Measurements from ENCODE around the gene ZNF609. TPM values are rescaled to one million over a fixed set of nuclear protein-coding genes. Genes with fewer than 3 reads are reported as not detected.

ZNF609 gene
- total RNA-seq, 1 donor from 2014 or later: 41.2 TPM

- Mint-ChIP-seq H3K27me3 (ENCODE audit: unreplicated experiment) (no peaks in the 10 kb centered on the region), H3K4me3 (ENCODE audit: unreplicated experiment) (no peak overlapping the region), H3K9me3 (ENCODE audit: unreplicated experiment) (no peaks in the 10 kb centered on the region), H3K36me3 (ENCODE audit: low read depth, unreplicated experiment) (peaks cover 19% of the 10 kb centered on the region), H3K4me1 (ENCODE audit: unreplicated experiment) (peaks cover 5% of the 10 kb centered on the region), H3K27ac (ENCODE audit: unreplicated experiment) (no peak overlapping the region)
- TF ChIP-seq, protein P1, sequence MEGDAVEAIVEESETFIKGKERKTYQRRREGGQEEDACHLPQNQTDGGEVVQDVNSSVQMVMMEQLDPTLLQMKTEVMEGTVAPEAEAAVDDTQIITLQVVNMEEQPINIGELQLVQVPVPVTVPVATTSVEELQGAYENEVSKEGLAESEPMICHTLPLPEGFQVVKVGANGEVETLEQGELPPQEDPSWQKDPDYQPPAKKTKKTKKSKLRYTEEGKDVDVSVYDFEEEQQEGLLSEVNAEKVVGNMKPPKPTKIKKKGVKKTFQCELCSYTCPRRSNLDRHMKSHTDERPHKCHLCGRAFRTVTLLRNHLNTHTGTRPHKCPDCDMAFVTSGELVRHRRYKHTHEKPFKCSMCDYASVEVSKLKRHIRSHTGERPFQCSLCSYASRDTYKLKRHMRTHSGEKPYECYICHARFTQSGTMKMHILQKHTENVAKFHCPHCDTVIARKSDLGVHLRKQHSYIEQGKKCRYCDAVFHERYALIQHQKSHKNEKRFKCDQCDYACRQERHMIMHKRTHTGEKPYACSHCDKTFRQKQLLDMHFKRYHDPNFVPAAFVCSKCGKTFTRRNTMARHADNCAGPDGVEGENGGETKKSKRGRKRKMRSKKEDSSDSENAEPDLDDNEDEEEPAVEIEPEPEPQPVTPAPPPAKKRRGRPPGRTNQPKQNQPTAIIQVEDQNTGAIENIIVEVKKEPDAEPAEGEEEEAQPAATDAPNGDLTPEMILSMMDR (IDR thresholded peaks at IDR 0.05; ENCODE audit: unreplicated experiment): no peak
- no peak for DNase-seq (ENCODE audit: low spot score)
Observed at GRCh38 chr15:64444836-64445235, 15.5 kb upstream of the ZNF609 start.

DNA sequence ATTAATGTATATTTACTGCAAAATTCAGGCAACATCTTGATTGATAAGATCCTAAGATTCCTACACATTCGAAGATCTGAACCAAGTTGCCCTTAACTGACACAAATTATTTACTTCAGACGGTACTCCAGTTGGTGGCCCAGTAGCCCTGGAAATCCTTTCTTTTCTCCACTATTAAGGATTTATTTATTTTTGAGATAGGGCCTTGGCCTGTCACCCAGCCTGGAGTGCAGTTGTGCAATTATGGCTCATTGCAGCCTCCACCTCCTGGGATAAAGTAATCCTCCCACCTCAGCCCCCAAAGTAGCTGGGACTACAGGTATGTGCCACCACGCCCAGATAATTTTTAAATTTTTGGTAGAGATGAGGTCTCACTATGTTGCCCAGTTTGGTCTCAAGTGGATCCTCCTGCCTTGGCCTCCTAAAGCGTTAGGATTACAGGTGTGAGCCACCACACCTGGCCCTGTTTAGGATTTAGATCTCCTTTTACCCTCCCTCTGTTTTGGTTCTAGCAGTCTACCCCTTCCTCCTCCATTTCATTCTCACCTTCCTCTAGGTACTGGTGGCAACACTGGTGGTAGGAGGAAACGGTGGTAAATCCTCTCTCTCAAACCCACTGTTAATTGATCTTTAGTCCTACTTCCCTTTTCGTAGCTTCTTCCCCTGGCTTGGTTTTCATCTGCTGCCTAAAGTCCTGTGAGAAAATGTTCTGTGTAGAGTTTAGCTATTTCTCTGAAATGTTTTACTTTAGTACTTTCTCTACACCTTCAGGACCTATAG lies 12.7 kb upstream of the ZNF609 start:
- Mint-ChIP-seq H3K27ac (ENCODE audit: unreplicated experiment) (no peak overlapping the region), H3K4me1 (ENCODE audit: unreplicated experiment) (no peaks in the 10 kb centered on the region), H3K4me3 (ENCODE audit: unreplicated experiment) (no peak overlapping the region), H3K9me3 (ENCODE audit: unreplicated experiment) (no peaks in the 10 kb centered on the region), H3K36me3 (ENCODE audit: low read depth, unreplicated experiment) (peaks cover 12% of the 10 kb centered on the region), H3K27me3 (ENCODE audit: unreplicated experiment) (no peaks in the 10 kb centered on the region)
- TF ChIP-seq, protein P1 (IDR thresholded peaks at IDR 0.05; ENCODE audit: unreplicated experiment): no peak
- DNase-seq (ENCODE audit: low spot score): no peak

DNA sequence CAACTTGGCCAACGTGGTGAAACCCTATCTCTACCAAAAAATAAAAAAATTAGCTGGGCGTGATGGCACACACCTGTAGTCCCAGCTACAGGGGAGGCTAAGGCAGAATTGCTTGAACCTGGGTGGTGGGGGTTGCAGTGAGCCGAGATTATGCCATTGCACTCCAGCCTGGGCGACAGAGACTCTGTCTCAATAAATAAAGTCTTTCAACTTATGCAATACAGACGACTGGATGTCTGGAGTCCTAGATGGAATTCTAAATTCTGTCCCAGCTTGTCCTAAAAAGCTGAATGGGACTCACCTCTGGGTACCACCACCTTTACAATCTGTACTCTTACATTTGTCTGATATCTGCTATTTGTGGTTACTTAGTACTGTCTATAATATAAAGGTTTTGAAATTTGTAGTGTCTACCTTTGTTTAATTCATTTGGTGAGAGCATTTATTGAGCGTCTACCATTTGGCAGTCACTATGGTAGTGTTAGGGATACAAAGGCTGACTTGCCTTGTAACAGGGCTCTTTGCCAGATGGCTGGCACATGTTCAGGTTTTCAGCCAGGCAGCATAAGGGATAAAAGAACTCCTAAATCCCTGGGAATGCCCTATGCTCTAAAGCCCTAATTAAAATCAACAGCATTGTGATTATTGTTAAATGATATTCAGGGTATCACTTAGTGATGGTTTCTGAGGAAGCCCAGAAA lies 7.2 kb upstream of the ZNF609 start:
- TF ChIP-seq, protein P1 (IDR thresholded peaks at IDR 0.05; ENCODE audit: unreplicated experiment): no peak
- peaks cover 2% of the 10 kb centered on the region for H3K27me3 Mint-ChIP-seq (ENCODE audit: unreplicated experiment)
- H3K36me3 Mint-ChIP-seq (ENCODE audit: low read depth, unreplicated experiment): peaks cover 19% of the 10 kb centered on the region
- H3K27ac Mint-ChIP-seq (ENCODE audit: unreplicated experiment): no peak overlapping the region
- no peak for DNase-seq (ENCODE audit: low spot score)
- no peaks in the 10 kb centered on the region for H3K9me3 Mint-ChIP-seq (ENCODE audit: unreplicated experiment)
- no peak overlapping the region for H3K4me3 Mint-ChIP-seq (ENCODE audit: unreplicated experiment)
- H3K4me1 Mint-ChIP-seq (ENCODE audit: unreplicated experiment): no peaks in the 10 kb centered on the region

- H3K9me3 Mint-ChIP-seq (ENCODE audit: unreplicated experiment): no peaks in the 10 kb centered on the region
- H3K27ac Mint-ChIP-seq (ENCODE audit: unreplicated experiment): no peak overlapping the region
- no peaks in the 10 kb centered on the region for H3K4me1 Mint-ChIP-seq (ENCODE audit: unreplicated experiment)
- H3K36me3 Mint-ChIP-seq (ENCODE audit: low read depth, unreplicated experiment): peaks cover 18% of the 10 kb centered on the region
- peaks cover 2% of the 10 kb centered on the region for H3K27me3 Mint-ChIP-seq (ENCODE audit: unreplicated experiment)
- DNase-seq (ENCODE audit: low spot score): no peak
- no peak overlapping the region for H3K4me3 Mint-ChIP-seq (ENCODE audit: unreplicated experiment)
- TF ChIP-seq, protein P1 (IDR thresholded peaks at IDR 0.05; ENCODE audit: unreplicated experiment): no peak
Observed at GRCh38 chr15:64453689-64454037, 6.7 kb upstream of the ZNF609 start.

- Mint-ChIP-seq H3K36me3 (ENCODE audit: low read depth, unreplicated experiment) (peaks cover 18% of the 10 kb centered on the region), H3K9me3 (ENCODE audit: unreplicated experiment) (no peaks in the 10 kb centered on the region), H3K4me1 (ENCODE audit: unreplicated experiment) (no peaks in the 10 kb centered on the region), H3K4me3 (ENCODE audit: unreplicated experiment) (no peak overlapping the region), H3K27ac (ENCODE audit: unreplicated experiment) (no peak overlapping the region), H3K27me3 (ENCODE audit: unreplicated experiment) (peaks cover 2% of the 10 kb centered on the region)
- TF ChIP-seq, protein P1 (IDR thresholded peaks at IDR 0.05; ENCODE audit: unreplicated experiment): no peak
- DNase-seq (ENCODE audit: low spot score): no peak
Observed at GRCh38 chr15:64454282-64454681, 6.1 kb upstream of the ZNF609 start.

Data from endothelial cell (in vitro differentiated cells).